Lower leg skin (tissue), 4 donors: ENCODE data around the gene ZYG11B. TPM values are rescaled to one million over a fixed set of nuclear protein-coding genes. Genes with fewer than 3 reads are reported as not detected.
"Not testable (repeated sequence)": the region's sequence is repeated elsewhere in the genome, so short reads cannot be mapped to it uniquely, and the experiment has no call there.

Experiments used
- DNase-seq, 2 donors: peaks; one replicate each; pipeline ENCODE4 v3.0.0-alpha.2; 2019; ENCODE audit warnings: low spot score in 2 of 2
- H3K4me3 ChIP-seq: fragments of 200-600 bp; sonication (generic); 2 replicates; pipeline ENCODE4 v1.5.1; 2017; ENCODE audit warnings: mild to moderate bottlenecking, low read depth; ENCODE audit not compliant: poor library complexity, severe bottlenecking
- POLR2A ChIP-seq, 2 donors: fragments of 450-650 bp; IDR thresholded peaks; one replicate each; pipeline ENCODE4 v1.6.1; 2016 to 2017; ENCODE audit warnings: antibody characterized with exemption in 2 of 2, mild to moderate bottlenecking in 1 of 2, moderate library complexity in 1 of 2
- WGBS, 2 donors: methylation state at CpG; one replicate each; pipeline ENCODE4 v1.1.5; 2018; 5-methylcytosine and 5-hydroxymethylcytosine counted together
- intact Hi-C: fragments of 100-400 bp; cut with DNase I; formaldehyde crosslinking; loops from one replicate; pipeline ENCODE4 v1.15.0; 2023; ENCODE audit warnings: low total_unique reads
- total RNA-seq, 4 donors: library from RNA; depleted of rRNA; stranded (reverse); fragments of >200 nt; gene quantifications; one replicate each; pipeline ENCODE4 v1.1.0, GENCODE V29; 2016
- TF ChIP-seq, protein P1 (sequence below), 3 donors: fragments of 450-650 bp; IDR thresholded peaks; one replicate each; pipeline ENCODE4 v1.5.1; 2016; ENCODE audit warnings: antibody characterized with exemption in 3 of 3, mild to moderate bottlenecking in 3 of 3, moderate library complexity in 2 of 3

The ZYG11B gene
- total RNA-seq, 4 donors from 2014 or later: 24.1 to 29.9 (median 25.2) TPM

DNA sequence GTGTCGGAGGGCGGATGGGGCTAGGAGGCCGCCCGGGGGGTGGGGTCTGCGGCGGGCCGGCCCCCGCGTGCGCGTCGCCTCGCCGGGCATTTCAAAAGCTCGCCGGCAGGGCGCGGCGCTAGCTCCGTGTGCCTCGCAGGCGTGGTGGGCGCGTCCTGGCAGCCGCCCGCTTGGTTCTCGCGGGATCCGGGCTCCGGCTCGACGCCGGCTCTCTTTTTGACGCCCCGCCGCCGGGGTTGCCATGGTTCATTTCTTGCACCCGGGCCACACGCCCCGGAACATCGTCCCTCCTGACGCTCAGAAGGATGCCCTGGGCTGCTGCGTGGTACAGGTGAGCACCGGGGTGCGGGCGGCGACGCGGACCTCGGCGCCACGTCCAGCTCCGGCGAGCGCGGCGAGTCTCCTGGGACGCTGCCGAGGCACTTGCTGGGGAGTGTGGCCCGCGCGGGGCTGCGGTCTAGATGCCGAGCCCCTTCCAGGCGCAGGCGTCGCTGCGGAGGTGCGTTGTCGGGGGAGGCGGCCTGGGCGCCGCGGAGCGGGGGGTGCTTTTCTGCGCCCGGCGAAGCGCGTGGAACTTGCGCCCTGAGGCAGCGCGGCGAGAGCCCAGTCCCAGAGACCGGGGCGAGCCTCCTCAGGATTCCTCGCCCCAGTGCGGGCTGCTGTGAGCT lies 116.5 kb downstream of the ZYG11B start, which contains the start of gene ZYG11A:
Gene ZYG11A, plus strand, starts transcription at position 118 of the 668 bp plus-strand sequence. Its CDS starts 124 bp downstream, at position 242.
- DNase-seq: no peak
- TF ChIP-seq, protein P1, sequence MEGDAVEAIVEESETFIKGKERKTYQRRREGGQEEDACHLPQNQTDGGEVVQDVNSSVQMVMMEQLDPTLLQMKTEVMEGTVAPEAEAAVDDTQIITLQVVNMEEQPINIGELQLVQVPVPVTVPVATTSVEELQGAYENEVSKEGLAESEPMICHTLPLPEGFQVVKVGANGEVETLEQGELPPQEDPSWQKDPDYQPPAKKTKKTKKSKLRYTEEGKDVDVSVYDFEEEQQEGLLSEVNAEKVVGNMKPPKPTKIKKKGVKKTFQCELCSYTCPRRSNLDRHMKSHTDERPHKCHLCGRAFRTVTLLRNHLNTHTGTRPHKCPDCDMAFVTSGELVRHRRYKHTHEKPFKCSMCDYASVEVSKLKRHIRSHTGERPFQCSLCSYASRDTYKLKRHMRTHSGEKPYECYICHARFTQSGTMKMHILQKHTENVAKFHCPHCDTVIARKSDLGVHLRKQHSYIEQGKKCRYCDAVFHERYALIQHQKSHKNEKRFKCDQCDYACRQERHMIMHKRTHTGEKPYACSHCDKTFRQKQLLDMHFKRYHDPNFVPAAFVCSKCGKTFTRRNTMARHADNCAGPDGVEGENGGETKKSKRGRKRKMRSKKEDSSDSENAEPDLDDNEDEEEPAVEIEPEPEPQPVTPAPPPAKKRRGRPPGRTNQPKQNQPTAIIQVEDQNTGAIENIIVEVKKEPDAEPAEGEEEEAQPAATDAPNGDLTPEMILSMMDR (IDR thresholded peaks at IDR 0.05): no peak
- no peak for TF ChIP-seq POLR2A (IDR thresholded peaks at IDR 0.05)
- WGBS, 2 donors: 0 to 1% methylated on average over 5 to 46 of the region's 88 CpGs
- intact Hi-C loops: no loop called here
- peak within 1 kb of the TSS; percentile 3 for H3K4me3 ChIP-seq

DNA sequence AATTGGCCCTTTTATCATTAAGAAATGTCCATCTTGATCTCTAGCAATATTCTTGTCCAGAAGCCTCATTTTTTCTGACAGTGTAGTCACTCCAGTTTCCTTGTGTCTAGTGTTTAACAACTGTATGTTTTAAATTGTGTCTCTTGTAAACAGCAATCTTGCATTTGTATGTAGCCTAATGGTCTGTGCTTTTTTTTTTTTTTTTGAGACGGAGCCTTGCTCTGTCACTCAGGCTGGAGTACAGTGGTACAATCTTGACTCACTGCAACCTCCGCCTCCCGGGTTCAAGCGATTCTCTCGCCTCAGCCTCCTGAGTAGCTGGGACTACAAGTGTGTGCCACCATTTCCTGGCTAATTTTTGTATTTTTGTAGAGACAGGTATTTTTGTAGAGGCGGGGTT lies 118.9 kb downstream of the ZYG11B start:
- H3K4me3 ChIP-seq, DNase-seq, intact Hi-C loops: not testable (repeated sequence)
- WGBS, 2 donors: 86 to 94% methylated on average over 6 of the region's 6 CpGs

DNA sequence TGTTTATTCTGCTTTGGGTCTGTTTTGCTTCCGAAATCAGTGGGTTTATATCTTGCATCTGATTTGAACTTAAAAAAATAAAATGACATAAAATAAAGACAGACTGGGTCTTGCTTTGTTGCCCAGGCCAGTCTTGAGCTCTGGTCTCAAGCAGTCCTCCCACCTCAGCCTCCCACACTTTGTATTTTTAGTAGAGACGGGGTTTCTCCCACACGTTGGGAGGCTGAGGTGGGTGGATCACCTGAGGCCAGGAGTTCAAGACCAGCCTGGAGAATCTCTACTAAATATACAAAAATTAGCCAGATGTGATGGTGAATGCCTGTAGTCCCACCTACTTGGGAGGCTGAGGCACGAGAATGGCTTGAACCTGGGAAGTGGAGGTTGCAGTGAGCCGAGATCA lies 122.2 kb downstream of the ZYG11B start:
- no peak overlapping the region for H3K4me3 ChIP-seq
- intact Hi-C loops: no loop called here
- 87 to 89% methylated on average over 5 of the region's 5 CpGs for WGBS, 2 donors
- DNase-seq: peak in 1 of 2 donors; percentile 36
- no peak for TF ChIP-seq POLR2A (IDR thresholded peaks at IDR 0.05)
- TF ChIP-seq, protein P1 (IDR thresholded peaks at IDR 0.05): no peak

DNA sequence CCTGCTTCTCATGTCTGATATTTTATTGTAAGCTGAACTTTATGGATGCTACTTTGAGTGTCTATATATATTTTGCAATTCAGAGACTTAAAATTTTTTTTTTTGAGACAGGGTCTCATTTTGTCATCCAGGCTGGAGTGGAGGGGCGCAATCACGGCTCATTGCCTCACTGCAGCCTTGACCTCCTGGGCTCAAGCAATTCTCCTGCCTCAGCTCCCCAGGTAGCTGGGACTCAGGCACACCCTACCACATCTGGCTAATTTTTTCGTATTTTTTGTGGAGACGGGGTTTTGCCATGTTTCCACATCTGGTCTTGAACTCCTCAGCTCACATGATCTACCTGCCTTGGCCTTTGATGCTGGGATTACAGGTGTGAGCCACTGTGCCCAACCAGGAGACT lies 124.7 kb downstream of the ZYG11B start:
- WGBS, 2 donors: 82 to 89% methylated on average over 4 of the region's 4 CpGs
- intact Hi-C loops: no loop called here
- no peak overlapping the region for H3K4me3 ChIP-seq
- TF ChIP-seq, protein P1 (IDR thresholded peaks at IDR 0.05): no peak
- TF ChIP-seq POLR2A (IDR thresholded peaks at IDR 0.05): no peak
- peak in 1 of 2 donors; percentile 52 for DNase-seq

DNA sequence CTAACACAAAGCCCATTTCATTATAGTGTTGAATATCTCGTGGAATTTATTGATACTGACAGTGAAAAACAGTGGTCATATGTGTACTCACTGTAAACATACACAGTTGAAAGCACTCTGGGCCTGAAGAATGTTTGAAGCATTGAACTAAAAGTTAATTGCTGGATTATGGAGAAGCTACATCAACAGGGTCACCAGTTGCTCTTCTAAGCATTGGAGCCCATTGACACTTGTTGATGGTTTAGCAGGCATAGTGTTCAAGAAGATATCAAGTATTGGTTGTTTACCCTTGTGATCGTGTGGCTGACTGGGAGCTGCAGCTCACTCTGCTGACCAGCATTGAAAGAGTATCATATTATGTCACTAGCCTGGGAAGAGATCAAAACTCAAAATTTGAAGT lies 126.6 kb downstream of the ZYG11B start:
- TF ChIP-seq, protein P1 (IDR thresholded peaks at IDR 0.05): no peak
- TF ChIP-seq POLR2A (IDR thresholded peaks at IDR 0.05): no peak
- DNase-seq: peak in 1 of 2 donors; percentile 14
- intact Hi-C loops: no loop called here
- WGBS, 2 donors: 88 to 91% methylated on average over 2 of the region's 2 CpGs
- no peak overlapping the region for H3K4me3 ChIP-seq

DNA sequence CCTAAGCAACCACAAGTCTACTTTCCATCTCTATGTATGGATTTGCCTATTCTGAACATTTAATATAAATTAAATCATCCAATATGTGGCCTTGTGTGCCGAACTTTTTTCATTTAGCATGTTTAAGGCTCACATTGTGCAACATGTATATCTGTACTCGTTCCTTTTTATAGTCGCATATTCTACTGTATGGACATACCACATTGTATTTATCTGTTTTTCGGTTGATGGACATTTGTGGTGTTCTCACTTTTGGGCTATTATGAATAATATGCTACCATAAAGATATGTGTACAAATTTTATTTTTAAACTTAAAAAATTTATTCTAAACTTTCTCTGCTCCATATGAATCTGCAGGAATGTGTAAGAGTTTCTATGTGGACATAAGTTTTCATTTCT lies 129.3 kb downstream of the ZYG11B start:
- no peak for DNase-seq
- TF ChIP-seq, protein P1 (IDR thresholded peaks at IDR 0.05): no peak
- TF ChIP-seq POLR2A (IDR thresholded peaks at IDR 0.05): no peak
- WGBS, 2 donors: 95 to 96% methylated on average over 4 of the region's 4 CpGs
- intact Hi-C loops: no loop called here
- no peak overlapping the region for H3K4me3 ChIP-seq
